ENCODE data around the gene NIT2. TPM values are rescaled to one million over a fixed set of nuclear protein-coding genes. Genes with fewer than 3 reads are reported as not detected.

NIT2 gene
- total RNA-seq: 10 to 100 TPM; 42.8 to 43.5 TPM

GRCh38 chr3:100334488-100335351, at the start of gene NIT2:
Gene NIT2 (plus strand): TSS chr3:100334757. CDS start chr3:100334792, 35 bp downstream.
- H3K36me3 Mint-ChIP-seq: peaks cover 7% of the 10 kb centered on the region
- DNase-seq (peak; percentile 85), ATAC-seq (ENCODE audit: low read depth) (peak; percentile 98)
- POLR2A ChIA-PET: interaction anchor here (1.2 to 2.1 kb wide), 6 partner anchors 12 to 74 kb away, joined by 3 to 5 read pairs (median 4); partner anchors contain the start of genes LNP1 and TBC1D23
- peak within 1 kb of the TSS; percentile 89 for H3K27ac Mint-ChIP-seq
- H3K27me3 Mint-ChIP-seq: no peaks in the 10 kb centered on the region
- H3K9me3 Mint-ChIP-seq: no peaks in the 10 kb centered on the region
- H3K4me3 Mint-ChIP-seq: peak within 1 kb of the TSS; percentile 90
- H3K4me1 Mint-ChIP-seq: peaks cover 18% of the 10 kb centered on the region

GRCh38 chr3:100288288-100288894, 46.2 kb upstream of the NIT2 start:
- H3K27ac Mint-ChIP-seq: no peak overlapping the region
- no peaks in the 10 kb centered on the region for H3K9me3 Mint-ChIP-seq
- no peak for DNase-seq
- no peaks in the 10 kb centered on the region for H3K27me3 Mint-ChIP-seq
- peaks cover 11% of the 10 kb centered on the region for H3K4me1 Mint-ChIP-seq
- no peak for ATAC-seq (ENCODE audit: low read depth)
- H3K4me3 Mint-ChIP-seq: no peak overlapping the region
- POLR2A ChIA-PET: no interaction called here
- H3K36me3 Mint-ChIP-seq: peaks cover 19% of the 10 kb centered on the region

DNA sequence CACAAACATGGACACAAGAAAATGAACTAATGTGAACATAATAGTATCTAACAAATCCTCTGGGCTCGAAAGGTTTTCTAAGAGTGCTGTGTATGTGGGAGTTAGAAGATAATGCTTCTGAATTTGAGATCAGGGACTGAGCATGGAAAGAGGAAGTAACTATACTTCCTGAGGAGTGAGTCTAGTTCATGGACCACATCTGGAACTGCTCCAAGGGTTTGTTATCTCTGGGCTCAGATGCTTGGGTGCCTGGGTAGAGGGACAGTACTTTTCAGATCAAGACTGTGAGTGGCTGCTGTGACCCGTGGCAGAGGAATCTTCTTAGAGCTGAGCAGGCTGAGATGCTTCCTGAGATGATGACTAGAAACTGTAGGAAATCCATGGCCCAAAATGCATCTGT, 45.2 kb upstream of the NIT2 start:
- H3K27ac Mint-ChIP-seq: no peak overlapping the region
- H3K9me3 Mint-ChIP-seq: no peaks in the 10 kb centered on the region
- POLR2A ChIA-PET: no interaction called here
- peaks cover 18% of the 10 kb centered on the region for H3K36me3 Mint-ChIP-seq
- peaks cover 9% of the 10 kb centered on the region for H3K4me1 Mint-ChIP-seq
- no peaks in the 10 kb centered on the region for H3K27me3 Mint-ChIP-seq
- no peak overlapping the region for H3K4me3 Mint-ChIP-seq
- DNase-seq (no peak), ATAC-seq (ENCODE audit: low read depth) (no peak)

DNA sequence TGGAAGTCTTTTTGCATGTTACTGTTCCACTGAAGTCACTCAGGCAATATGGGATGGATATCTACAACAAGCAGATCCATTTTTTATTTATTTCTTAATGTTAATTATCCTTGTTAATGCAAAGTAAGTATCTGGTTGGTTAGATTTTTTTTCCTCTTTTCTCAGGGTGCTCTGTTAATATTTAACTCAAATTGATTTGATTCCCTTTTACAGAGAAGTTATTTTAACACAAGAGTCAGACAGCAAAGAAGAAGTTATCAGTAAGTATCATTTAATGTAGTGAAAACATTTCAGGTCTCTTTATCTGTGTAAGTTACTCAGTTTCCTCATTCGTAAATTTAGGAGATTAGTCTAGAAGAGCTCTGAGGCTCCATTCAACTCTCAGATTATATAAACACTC, 39.5 kb upstream of the NIT2 start:
- H3K4me1 Mint-ChIP-seq: peaks cover 5% of the 10 kb centered on the region
- no peaks in the 10 kb centered on the region for H3K9me3 Mint-ChIP-seq
- H3K36me3 Mint-ChIP-seq: peaks cover 15% of the 10 kb centered on the region
- POLR2A ChIA-PET: no interaction called here
- DNase-seq (no peak), ATAC-seq (ENCODE audit: low read depth) (no peak)
- H3K27ac Mint-ChIP-seq: no peak overlapping the region
- no peak overlapping the region for H3K4me3 Mint-ChIP-seq
- no peaks in the 10 kb centered on the region for H3K27me3 Mint-ChIP-seq

- Mint-ChIP-seq H3K4me1 (no peaks in the 10 kb centered on the region), H3K4me3 (no peak overlapping the region), H3K27ac (no peak overlapping the region), H3K27me3 (no peaks in the 10 kb centered on the region), H3K9me3 (no peaks in the 10 kb centered on the region), H3K36me3 (peaks cover 16% of the 10 kb centered on the region)
- ATAC-seq (ENCODE audit: low read depth) (no peak), DNase-seq (no peak)
- POLR2A ChIA-PET: no interaction called here
Observed at GRCh38 chr3:100297784-100298183, 36.8 kb upstream of the NIT2 start.

GRCh38 chr3:100299016-100299415, 35.5 kb upstream of the NIT2 start:
- DNase-seq (no peak), ATAC-seq (ENCODE audit: low read depth) (no peak)
- Mint-ChIP-seq H3K27me3 (no peaks in the 10 kb centered on the region), H3K27ac (no peak overlapping the region), H3K9me3 (no peaks in the 10 kb centered on the region), H3K4me3 (no peak overlapping the region), H3K36me3 (peaks cover 18% of the 10 kb centered on the region), H3K4me1 (no peaks in the 10 kb centered on the region)
- POLR2A ChIA-PET: no interaction called here

DNA sequence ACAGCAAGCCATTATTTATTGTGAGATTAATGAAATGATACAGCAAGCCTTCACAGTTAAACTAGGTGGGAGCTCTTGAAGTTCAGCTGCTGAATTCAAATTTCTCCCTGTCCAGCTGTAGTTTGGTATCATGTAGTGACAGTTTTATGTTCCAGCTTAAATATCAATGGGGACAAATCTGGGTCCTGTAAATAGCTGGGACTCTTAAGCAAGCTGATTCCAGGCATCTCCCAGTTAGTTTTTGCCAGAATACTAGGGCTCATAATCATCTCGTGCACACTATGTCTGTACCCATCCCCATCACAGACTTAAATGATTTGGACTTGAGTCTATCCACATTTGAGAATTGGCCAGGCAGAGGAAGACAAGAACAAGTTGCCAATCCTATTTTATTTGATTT, 27.9 kb upstream of the NIT2 start:
- no peaks in the 10 kb centered on the region for H3K9me3 Mint-ChIP-seq
- H3K4me1 Mint-ChIP-seq: peaks cover 2% of the 10 kb centered on the region
- ATAC-seq (ENCODE audit: low read depth): no peak
- DNase-seq: no peak
- no peaks in the 10 kb centered on the region for H3K27me3 Mint-ChIP-seq
- POLR2A ChIA-PET: no interaction called here
- H3K36me3 Mint-ChIP-seq: peaks cover 6% of the 10 kb centered on the region
- H3K27ac Mint-ChIP-seq: no peak overlapping the region
- H3K4me3 Mint-ChIP-seq: no peak overlapping the region

DNA sequence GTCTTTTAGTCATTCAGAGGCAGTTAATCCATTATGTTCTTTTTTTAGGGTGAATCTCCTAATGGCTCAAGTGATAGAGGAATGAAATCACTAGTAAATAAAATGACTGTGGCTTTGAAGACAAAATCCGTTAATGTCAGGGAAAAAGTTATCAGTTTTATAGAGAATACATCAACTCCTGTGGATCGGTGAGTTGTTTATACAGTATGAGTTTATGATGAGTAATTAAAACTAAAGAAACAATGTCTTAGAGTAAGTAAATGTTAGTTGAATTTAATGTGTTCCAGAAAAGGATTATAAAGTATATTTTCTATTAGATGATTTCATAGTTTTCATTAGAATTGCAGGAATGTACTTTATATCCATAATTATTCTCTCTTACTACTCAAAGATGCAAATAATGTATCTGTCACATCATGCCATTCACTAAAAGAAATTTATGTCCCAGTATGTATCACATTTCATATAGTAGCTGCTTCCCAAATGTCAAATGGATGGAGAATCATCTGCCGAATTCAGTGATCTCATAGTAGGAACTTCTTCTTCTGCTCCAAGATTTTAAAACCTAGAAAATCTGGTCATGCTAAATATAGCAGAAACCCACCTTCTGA, 24.1 kb upstream of the NIT2 start:
- Mint-ChIP-seq H3K27ac (no peak overlapping the region), H3K4me1 (peaks cover 2% of the 10 kb centered on the region), H3K27me3 (no peaks in the 10 kb centered on the region), H3K4me3 (no peak overlapping the region), H3K9me3 (no peaks in the 10 kb centered on the region), H3K36me3 (no peaks in the 10 kb centered on the region)
- POLR2A ChIA-PET: no interaction called here
- no peak for DNase-seq
- ATAC-seq (ENCODE audit: low read depth): no peak

DNA sequence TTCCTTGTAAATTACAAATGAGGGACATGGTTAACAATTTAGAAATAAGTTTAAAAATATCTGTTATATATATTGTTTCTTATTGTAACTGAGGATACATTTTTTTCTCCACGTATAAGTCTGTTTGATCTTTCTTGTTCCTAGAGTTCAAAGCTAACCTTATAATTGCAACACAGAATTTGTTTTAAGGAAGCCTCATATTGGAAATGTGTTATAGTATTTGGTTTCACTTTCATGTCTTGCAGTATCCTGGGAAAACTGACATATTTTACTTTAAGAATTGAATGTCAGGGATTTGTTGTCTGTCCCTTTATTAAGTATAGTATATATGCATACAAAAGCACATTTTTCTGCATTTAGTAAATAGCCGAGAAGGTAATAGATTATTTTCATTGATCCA, 23.5 kb upstream of the NIT2 start:
- Mint-ChIP-seq H3K4me1 (peaks cover 2% of the 10 kb centered on the region), H3K4me3 (no peak overlapping the region), H3K36me3 (no peaks in the 10 kb centered on the region), H3K27me3 (no peaks in the 10 kb centered on the region), H3K27ac (no peak overlapping the region), H3K9me3 (no peaks in the 10 kb centered on the region)
- POLR2A ChIA-PET: no interaction called here
- DNase-seq: no peak
- no peak for ATAC-seq (ENCODE audit: low read depth)

GRCh38 chr3:100316641-100317069, 17.9 kb upstream of the NIT2 start:
- H3K9me3 Mint-ChIP-seq: no peaks in the 10 kb centered on the region
- DNase-seq (peak; percentile 40), ATAC-seq (ENCODE audit: low read depth) (peak; percentile 78)
- POLR2A ChIA-PET: interaction anchor here (1.1 kb wide), 1 partner anchor 84 kb away, joined by 5 read pairs; the partner anchor contains the start of genes LNP1 and TOMM70
- no peaks in the 10 kb centered on the region for H3K27me3 Mint-ChIP-seq
- peak overlapping the region; percentile 69 for H3K27ac Mint-ChIP-seq
- peaks cover 6% of the 10 kb centered on the region for H3K36me3 Mint-ChIP-seq
- peak overlapping the region; percentile 53 for H3K4me3 Mint-ChIP-seq
- peaks cover 13% of the 10 kb centered on the region for H3K4me1 Mint-ChIP-seq

DNA sequence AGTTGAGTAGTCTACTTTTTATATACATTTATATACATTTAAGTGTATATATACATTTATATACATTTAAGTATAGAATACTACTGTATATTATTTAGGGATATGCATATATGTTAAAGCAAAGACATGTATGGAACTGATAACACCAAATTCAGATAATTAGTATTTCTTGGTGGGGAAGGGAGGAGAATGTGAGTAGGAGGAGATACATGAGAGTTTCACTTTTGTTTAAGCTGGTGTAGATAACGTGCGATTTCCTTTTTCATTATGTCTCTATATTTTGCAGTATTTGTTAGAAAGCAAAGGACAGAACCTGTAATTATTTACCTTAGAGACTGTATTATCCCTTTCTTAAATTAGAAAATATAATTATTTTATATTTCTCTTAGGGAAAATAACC, 16.6 kb upstream of the NIT2 start:
- ATAC-seq (ENCODE audit: low read depth) (peak; percentile 62), DNase-seq (no peak)
- H3K27ac Mint-ChIP-seq: peak overlapping the region; percentile 93
- H3K9me3 Mint-ChIP-seq: no peaks in the 10 kb centered on the region
- no peaks in the 10 kb centered on the region for H3K27me3 Mint-ChIP-seq
- peaks cover 13% of the 10 kb centered on the region for H3K4me1 Mint-ChIP-seq
- POLR2A ChIA-PET: interaction anchor here (1.6 kb wide), 1 partner anchor 83 kb away, joined by 6 read pairs; the partner anchor contains the start of gene LNP1
- peak overlapping the region; percentile 76 for H3K4me3 Mint-ChIP-seq
- peaks cover 6% of the 10 kb centered on the region for H3K36me3 Mint-ChIP-seq

- Mint-ChIP-seq H3K4me3 (no peak overlapping the region), H3K27ac (no peak overlapping the region), H3K9me3 (no peaks in the 10 kb centered on the region), H3K27me3 (no peaks in the 10 kb centered on the region), H3K4me1 (peaks cover 13% of the 10 kb centered on the region), H3K36me3 (peaks cover 7% of the 10 kb centered on the region)
- POLR2A ChIA-PET: no interaction called here
- DNase-seq (no peak), ATAC-seq (ENCODE audit: low read depth) (no peak)
Observed at GRCh38 chr3:100319951-100320350, 14.6 kb upstream of the NIT2 start.

- H3K27me3 Mint-ChIP-seq: no peaks in the 10 kb centered on the region
- peaks cover 25% of the 10 kb centered on the region for H3K36me3 Mint-ChIP-seq
- H3K4me3 Mint-ChIP-seq: no peak overlapping the region
- H3K27ac Mint-ChIP-seq: no peak overlapping the region
- ATAC-seq (ENCODE audit: low read depth) (no peak), DNase-seq (no peak)
- POLR2A ChIA-PET: no interaction called here
- no peaks in the 10 kb centered on the region for H3K4me1 Mint-ChIP-seq
- H3K9me3 Mint-ChIP-seq: peaks cover 7% of the 10 kb centered on the region
Observed at GRCh38 chr3:100324044-100324443, 10.5 kb upstream of the NIT2 start.

All from activated naive CD8-positive, alpha-beta T cell treated with anti-CD3 and anti-CD28 coated beads, Interleukin-2, amount 10 ng/mL, durations not matched to agents 7 days and 5 days (primary cell).